Stimulated activated CD8-positive, alpha-beta memory T cell treated with anti-CD3 and anti-CD28 coated beads, Interleukin-4, amount 100 ng/mL, for 1 hour (primary cell): Measurements from ENCODE around the gene FAHD2A.
"Not testable (repeated sequence)": the region's sequence is repeated elsewhere in the genome, so short reads cannot be mapped to it uniquely, and the experiment has no call there.

Experiments used
- DNase-seq, 2 donors: peaks; one replicate each; pipeline ENCODE4 v3.0.0-alpha.2; 2020; ENCODE audit warnings: low read depth in 2 of 2, low spot score in 1 of 2

The FAHD2A gene, protein sequence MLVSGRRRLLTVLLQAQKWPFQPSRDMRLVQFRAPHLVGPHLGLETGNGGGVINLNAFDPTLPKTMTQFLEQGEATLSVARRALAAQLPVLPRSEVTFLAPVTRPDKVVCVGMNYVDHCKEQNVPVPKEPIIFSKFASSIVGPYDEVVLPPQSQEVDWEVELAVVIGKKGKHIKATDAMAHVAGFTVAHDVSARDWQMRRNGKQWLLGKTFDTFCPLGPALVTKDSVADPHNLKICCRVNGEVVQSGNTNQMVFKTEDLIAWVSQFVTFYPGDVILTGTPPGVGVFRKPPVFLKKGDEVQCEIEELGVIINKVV

DNA sequence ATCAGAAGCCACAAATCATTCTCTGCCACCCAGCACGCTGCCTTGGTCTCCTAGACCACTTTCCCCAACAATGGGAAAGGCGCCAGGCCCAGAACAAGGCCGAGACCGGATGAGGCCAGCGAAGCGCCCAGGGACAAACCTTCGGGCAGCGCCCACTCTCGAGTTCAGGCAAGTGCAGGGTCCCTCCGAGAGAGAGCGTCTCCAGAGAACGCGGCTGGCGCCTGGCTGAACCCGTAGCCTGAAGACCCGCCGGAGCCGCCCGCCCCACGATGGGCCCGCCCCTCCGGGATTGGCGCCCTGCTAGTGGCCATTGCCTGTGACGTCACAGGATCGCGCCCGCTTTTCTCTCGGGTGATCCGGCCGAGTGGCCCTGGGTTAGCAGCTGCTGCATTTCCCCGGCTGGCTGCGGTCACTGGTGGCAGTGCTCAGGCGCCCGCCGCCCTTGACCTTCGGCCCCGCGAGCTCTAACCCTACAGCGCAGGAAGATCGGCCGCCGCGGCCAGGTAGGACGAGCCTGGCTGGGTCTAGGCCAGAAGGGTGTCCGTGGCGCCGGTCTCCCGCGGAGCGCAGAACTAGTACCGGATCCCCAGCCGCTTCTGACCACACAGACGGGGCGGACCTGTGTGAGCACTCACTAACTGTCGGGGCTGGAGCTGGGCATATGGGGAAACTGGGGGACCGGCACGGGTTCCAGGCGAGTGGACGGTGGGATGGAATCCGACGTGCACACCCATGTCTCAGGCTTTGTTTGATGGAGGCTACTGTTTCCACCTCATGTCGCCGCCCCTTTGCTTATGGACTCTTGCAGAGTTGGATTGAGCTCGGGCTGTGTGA, at the start of gene FAHD2A:
FAHD2A (plus strand) TSS at position 339 of the 834 bp plus-strand sequence. CDS start 2,851 bp downstream, outside the sequence.
- DNase-seq = peak; percentile 88 to 89

DNA sequence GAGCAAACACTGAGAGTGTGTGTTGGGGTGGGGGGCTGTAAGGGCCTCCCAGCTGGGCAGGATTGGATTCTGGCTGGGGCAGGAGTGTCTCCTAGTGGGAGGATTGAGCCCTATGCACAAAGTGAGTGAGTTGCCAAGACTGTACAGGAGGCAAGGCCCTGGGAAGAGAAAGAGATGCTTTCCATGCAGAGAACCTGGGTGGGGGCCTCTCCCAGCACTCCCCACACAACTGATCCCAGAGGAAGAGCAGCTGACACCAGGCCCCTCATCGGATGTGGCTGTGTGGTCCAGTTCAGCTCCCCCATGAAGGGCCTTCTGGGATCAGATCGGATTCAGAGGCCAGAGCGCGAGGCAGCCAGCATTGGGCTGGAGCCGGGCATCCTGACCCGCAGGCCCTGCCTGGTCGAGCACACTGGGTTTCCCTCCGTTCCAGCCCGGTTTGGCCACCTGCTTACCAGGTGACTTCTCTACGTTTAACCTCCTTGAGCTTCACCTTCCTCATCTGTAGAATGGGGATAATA, 49.4 kb upstream of the FAHD2A start:
- no peak for DNase-seq

DNA sequence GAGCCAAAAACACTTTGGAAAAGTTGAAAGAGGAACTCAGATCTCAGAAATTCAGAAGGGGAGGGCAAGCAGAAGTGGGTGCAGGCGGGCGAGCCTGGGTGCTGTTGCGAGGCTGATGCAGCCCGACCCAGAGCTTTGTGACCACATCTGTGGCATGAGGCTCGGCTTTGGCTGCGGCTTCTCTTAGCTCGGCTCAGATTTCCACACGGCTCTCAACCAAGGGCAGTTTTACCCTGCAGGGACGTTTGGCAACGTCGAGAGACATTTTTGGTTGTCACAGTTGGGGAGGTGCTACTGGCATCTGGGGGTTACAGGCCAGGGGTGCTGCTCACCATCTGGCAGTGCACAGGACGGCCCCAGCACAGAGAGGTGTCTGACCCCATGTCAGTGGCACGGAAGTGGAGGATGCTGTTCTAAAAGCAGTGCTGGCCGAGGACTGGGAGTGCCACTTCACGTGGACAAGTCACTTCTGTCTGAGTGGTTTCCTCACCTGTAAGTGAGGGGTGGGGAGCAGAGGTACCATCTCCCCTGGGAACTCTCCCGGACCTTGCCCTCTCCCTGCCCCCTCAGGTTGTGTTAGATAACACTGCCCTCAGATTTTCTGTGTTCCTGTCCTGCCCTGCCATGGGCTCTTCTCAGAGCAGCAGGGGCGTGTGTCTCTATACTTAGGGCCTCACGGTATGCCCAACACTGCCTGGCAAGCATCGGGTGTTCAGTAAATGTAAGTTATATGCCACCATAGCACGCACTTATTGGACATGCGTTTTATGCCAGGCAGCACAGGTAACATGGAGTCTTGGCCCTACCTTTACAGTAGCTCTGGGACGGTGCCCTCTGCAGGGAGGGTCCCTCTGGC, 48.7 kb upstream of the FAHD2A start:
- no peak for DNase-seq

DNA sequence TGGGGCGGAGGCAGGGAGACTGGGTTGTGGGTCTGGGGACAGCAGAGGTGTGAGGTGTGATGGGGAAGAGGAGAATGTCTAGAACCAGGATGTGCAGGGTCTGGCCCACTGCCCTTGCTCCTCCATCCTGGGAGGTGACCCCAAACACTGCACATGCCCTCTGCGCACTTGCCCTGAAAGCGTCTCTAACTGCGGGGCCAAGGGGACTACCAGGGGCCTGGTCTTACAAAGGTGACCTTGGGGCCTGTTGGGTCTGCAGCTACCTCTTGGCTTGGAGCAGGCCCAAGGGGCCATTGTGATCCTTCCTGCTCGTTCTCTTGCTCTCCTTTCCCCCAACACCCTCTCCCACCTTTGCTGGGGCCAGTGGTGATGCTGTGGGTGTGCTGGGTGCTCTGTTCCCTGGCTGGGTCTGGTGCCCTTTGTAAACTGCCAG, 48.0 kb upstream of the FAHD2A start:
- DNase-seq = no peak

DNA sequence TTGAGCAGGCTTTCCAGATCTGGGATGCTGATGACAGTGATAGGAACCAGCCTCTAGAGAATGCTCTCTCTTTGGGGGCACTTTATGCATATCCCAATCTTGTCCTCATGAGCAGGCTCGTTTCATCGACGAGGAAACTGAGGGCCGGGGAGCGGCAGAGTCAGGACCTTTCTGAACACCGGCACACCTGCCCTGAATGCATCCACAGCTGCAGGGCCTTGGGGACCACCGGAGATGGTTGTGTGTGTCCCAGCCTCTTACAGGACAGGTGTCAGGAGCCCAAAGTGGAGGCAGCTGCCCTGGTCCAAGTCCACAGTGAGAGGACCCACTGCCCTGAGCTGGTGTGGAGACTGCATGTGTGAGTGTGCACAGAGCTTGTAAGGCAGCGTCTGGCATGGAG, 47.6 kb upstream of the FAHD2A start:
- no peak for DNase-seq

DNA sequence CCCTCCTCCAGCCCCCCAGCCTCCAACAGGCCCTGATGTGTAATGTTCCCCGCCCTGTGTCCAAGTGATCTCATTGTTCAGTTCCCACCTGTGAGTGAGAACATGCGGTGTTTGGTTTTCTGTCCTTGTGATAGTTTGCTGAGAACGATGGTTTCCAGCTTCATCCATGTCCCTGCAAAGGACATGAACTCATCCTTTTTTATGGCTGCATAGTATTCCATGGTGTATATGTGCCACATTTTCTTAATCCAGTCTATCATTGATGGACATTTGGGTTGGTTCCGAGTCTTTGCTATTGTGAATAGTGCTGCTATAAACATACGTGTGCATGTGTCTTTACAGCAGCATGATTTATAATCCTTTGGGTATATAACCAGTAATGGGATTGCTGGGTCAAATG, 47.0 kb upstream of the FAHD2A start:
- not testable (repeated sequence) for DNase-seq

DNA sequence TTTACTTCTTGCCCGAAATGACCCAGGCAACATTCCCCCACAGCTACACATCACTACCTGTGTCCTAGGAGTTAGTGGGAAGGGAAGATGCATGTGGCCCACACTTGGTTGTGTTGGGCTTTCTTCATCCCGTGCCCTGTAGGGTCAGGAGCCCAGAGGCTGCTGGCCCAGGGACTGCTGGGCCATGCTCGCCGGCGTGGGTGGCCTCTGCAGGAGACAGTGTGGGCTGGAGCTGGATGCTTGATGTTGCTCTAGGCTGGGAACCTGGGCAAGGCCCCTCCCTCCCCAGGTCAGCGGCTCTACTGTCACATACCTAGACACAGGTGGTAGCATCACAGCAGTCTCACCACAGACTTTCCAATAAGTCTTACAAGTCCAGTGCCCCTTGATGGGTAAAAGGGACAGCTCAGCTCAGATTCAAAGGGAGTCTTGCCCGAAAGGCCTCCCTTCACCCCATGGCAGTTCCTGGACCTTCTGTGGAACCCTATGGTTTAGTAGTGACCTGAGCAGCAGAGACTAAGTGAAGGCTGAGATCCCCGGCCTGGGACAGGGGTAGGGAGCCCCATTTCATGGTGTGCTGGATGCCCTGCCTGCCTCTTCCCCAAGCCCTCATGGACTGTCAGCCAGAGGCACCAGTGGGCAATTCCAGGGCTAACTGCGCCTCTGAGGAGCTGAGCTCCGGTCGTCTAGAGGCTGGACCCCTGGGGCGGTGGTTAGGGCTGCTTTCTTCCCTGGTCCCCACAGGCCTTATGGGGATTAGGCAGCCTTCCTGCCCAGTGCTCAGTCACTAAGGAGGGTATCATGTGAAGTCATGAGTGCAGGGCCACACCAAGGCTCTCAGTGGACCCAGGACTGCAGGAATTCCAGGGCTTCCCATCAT, 45.4 kb upstream of the FAHD2A start:
- DNase-seq = no peak

DNA sequence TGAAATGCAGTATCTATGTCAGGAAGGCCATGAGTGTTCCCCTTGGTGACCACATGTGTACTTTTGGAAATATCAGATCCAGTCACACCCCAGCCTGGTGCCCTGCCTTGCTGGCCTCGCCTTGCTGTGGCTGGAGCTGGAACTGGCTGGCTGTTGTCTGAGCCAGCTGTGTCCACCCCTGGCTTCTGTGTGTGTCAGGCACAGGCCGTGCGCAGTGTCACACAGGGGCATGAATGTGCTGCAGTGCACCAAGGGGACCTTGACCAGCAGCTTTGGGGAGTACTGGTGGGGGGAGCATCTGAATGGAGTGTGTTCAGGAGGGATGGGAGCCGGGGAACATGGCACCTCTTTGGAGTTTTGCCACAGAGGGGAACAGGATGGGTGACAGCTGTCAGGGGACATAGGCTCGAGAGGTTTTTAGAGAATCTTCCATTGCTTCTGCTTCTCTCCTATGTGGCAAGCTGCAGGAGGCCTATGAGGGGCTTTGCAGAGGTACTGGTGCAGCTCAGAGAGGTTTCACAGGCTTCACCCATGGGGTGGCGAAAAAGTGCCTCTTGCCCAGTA, 44.7 kb upstream of the FAHD2A start:
- DNase-seq = no peak

DNA sequence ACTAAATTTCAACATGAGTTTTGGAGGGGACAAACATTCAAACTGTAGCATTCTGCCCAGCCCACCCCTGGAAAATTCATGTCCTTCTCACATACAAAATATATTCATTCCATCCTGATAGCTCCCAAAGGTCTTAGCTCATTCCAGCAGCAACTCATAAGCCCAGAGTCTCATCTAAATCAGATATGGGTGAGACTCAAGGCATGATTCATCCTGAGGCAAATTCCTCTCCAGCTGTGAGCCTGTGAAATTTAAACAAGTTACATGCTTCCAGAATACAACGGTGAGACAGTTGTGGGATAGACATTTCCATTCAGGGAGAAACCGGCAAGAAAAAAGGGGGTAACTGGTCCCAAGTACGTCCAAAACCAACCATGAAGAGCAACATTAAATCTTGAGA, 43.5 kb upstream of the FAHD2A start:
- no peak for DNase-seq

DNA sequence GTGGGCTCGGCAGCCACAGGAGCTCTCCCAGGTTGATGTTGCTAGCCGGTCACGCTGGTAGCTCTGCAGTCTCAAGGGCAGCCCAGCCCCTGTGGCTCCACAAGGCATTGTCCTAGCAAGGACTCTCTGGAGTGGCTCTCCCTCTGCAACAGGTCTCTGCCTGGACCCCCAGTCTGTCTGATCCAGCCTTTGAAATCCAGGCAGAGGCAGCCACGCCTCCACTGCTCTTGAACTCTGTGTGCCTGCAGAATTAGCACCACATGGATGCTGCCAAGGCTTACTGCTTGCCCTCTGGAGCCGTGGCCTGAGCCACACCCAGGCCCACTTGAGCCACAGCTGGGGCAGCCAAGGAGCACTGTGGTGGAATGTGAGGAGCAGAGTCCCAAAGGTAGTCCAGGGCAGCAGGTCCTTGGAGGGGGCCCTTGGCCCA, 43.0 kb upstream of the FAHD2A start:
- DNase-seq = no peak

DNA sequence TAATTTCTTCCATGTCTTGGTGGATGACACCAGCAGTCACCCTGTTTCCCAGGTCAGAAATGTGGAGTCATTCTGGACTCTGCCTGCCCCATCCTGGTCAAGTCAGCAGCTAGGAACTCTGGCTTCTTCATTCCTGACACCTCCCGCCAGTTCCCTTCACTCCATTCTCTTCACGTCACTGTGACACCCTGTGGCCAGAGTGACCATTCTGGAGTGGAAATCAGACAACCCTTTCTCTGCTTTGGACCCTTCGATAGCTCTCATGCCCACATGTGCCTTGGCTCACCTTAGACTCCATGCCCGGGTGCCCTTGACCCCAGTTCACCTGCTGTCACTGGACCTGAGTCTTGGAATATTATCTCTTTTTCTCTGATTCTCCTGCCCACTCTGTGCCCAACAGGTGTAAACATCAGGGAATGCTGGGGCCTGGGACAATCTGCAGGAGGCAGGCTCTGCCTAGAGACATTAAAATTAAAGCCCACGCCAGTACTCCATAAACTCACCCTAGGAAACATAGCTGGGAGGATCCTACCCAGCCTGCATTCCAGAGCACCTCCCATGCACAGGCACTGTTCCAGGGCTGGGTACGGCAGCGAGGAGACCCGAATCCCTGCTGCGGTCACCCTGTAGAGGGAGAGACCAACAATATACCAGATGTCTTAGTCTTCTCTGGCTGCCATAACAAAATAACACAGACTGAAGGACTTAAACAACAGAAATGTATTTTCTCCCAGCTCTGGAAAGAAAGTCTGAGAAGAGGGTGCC, 41.1 kb upstream of the FAHD2A start:
- no peak for DNase-seq

DNA sequence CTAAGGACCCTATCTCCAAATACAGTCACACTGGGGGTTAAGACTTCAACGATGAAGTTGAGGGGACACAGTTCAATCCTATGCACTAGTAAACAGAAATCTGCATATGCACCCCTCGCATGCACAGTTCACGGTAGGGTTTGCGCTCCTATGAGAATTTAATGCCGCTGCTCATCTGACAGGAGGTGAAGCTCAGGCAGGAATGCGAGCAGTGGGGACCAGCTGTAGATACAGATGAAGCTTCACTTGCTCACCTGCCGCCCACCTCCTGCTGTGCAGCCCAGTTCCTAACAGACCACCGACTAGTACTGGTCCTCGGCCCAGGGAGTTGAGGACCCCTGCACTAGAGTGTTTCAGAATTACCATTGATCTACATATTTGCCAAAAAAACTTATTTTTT, 40.0 kb upstream of the FAHD2A start:
- DNase-seq = no peak

DNA sequence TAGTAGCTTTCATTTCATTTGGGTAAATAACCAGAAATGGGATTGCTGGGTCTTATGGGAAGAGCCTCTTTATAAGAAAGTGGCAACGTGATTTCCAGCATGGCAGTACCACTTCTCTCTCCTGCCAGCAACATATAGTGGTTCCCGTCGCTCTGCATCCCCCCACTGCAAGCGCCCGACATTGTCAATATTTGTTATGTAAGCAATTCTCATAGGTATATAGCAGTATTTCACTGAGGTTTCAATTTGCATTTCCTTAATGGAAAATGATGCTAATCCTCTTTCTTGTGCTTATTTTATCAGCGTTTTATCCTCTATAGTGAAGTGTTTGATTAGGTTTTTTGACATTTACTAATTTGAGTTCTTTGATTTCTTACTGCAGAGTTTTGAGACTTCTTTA, 36.0 kb upstream of the FAHD2A start:
- no peak for DNase-seq

DNA sequence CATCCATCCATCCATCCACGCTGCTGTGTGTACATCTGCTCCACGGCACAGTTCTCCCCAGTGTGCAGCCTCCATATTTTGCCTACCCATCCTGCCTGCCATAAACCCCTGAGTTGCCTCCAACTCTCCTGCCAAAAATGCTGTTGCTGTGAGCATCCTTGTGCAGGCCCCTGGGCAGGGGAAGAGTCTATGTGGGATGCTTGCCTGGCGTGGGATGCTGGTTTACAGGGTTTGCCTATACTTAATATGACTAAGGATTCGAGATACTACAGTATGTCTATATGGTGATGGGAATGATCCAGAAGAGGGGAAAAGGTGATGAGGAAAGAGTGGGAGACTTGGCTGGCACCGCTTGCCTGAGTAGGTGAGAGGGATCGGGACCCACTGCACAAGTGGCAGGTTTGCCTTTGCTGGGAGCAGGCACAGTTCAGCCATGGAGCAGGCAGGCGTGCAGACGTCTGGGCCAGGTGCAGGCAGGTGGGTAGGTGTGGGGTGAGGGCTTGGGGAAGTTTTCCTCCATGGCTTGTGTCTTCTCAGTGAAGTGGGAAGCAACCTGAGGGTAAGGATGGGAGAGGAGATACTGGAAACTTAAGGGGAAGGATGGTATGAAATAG, 30.2 kb upstream of the FAHD2A start:
- no peak for DNase-seq

DNA sequence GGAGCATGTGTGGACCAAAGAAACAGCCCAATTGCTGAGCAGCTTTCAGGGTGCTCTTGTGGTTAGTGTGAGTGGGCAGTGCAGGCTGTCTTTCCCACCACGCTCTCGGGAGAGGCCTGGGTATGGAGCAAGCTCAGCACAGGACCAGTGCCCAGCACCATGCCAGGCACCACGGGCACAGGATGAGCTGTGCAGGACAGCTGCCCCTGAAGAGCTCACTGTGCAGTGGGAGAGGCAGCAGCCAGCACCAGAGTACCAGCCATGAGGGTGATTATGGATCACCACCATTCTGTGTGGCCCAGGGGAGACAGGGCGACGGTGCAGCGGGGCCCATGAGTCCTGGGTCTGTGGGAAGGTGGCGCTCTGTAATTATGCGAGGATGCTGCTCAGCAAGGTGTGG, 29.7 kb upstream of the FAHD2A start:
- no peak for DNase-seq

DNA sequence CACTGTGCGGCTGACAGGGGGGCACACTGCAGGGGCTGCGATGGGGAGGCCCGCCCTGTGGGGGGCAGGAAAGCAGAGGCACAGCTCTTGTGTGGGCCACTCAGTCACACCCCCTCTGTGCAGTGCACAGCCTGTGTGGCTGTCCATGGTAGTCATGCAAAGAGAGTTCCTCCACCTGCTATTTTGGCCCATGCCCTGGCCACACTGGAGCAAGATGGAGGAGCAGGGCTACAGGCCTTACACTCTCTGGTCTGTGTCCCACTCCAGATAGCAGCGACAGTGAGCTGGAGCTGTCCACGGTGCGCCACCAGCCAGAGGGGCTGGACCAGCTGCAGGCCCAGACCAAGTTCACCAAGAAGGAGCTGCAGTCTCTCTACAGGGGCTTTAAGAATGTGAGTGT, 28.5 kb upstream of the FAHD2A start:
- DNase-seq = no peak

DNA sequence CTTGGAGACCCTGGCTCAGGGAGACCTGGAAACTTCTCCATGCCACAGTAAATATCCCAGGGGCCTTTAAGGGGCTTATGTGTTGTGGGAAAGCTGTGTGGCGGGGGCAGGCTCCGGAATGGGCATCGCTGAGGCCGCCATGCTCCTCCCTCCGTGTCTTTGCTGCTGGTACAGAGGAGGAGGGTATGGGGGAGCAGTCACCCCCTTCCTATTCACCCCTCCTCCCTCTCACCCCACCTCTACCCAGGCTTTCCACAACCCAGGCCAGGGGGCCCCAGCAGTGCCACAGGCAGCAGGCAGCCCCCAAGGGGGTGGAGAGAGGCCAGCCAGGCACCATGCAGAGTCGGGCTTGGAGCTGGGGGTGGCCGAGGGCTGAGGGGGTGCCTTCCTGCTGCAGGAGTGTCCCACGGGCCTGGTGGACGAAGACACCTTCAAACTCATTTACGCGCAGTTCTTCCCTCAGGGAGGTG, 28.0 kb upstream of the FAHD2A start:
- no peak for DNase-seq

DNA sequence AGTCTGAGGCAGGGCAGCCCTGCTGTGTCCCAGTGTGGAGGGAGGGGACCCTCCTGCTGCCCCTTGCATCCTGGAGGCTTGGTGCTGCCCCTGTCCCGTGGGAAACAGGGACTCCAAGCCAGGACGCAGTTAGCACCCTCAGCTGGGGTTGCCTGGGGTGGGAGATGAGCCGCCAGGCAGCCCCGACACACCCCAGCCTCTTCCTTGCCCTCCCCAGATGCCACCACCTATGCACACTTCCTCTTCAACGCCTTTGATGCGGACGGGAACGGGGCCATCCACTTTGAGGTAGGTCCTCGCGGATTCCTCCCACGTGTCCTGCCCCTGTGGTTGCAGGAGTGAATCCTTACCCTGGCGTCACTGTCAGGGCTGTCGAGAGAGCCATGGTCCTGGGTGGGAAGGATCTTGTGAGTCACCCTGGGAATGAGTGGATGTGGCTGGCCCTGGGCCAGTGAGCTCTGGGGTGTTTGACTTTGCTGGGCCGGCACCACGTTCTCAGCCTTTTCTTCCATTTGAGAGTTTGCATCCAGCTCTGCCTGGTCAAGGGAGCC, 27.5 kb upstream of the FAHD2A start:
- DNase-seq = no peak
